ENCODE results near the gene TMED8. TPM values are rescaled to one million over a fixed set of nuclear protein-coding genes. Genes with fewer than 3 reads are reported as not detected.
"Not testable (repeated sequence)": the region's sequence is repeated elsewhere in the genome, so short reads cannot be mapped to it uniquely, and the experiment has no call there.

TMED8 gene
- total and polyA plus RNA-seq, 2 of the 13 experiments (the other 11 are each of a cell fraction or from before 2014, with no cell fraction given): 6.0 to 11.7 TPM

GRCh38 chr14:77416836-77417235 is 39.9 kb upstream of the TMED8 start:
- TF ChIP-seq SIN3B (IDR thresholded peaks at IDR 0.05; ENCODE audit: low read length): no peak
- TF ChIP-seq SNRNP70 (IDR thresholded peaks at IDR 0.05; ENCODE audit: low read depth, low read length): no peak
- no peak for TF ChIP-seq SMC3 (IDR thresholded peaks at IDR 0.05; ENCODE audit: low read length)
- TF ChIP-seq TBX3 (IDR thresholded peaks at IDR 0.05; ENCODE audit: borderline replicate concordance): no peak
- no peak for TF ChIP-seq ZBTB39 (CRISPR knock-in tag; IDR thresholded peaks at IDR 0.05)
- TF ChIP-seq ZNF558 (CRISPR knock-in tag; IDR thresholded peaks at IDR 0.05; ENCODE audit: borderline replicate concordance): no peak
- TF ChIP-seq ZNF776 (CRISPR knock-in tag; IDR thresholded peaks at IDR 0.05): no peak
- TF ChIP-seq SP1 (IDR thresholded peaks at IDR 0.05): no peak
- no peak for TF ChIP-seq SP1 (CRISPR knock-in tag; IDR thresholded peaks at IDR 0.05)
- no peak for TF ChIP-seq MYC (CRISPR knock-in tag; IDR thresholded peaks at IDR 0.05; ENCODE audit: borderline replicate concordance)
- no peak for TF ChIP-seq SMARCE1 (IDR thresholded peaks at IDR 0.05; ENCODE audit: borderline replicate concordance)
- Histone ChIP-seq H2AFZ (ENCODE audit: low read length) (no peak overlapping the region), H4K20me1 (ENCODE audit: insufficient read depth, low read length) (no peaks in the 10 kb centered on the region), H3K79me2 (ENCODE audit: insufficient read depth, low read length) (no peaks in the 10 kb centered on the region), H3K4me2 (ENCODE audit: low read depth, low read length) (no peak overlapping the region), H3K9me3 (ENCODE audit: low read length) (peaks cover 14% of the 10 kb centered on the region), H3K4me3 (replicated peaks in 1 of 3; ENCODE audit: insufficient read depth in 1 of 3, low read depth in 2 of 3, low read length in 3 of 3) (no peak overlapping the region), H3K27ac (ENCODE audit: extremely low read length, insufficient read depth, low read length) (no peak overlapping the region), H3K4me1 (ENCODE audit: insufficient read depth, low read length) (no peaks in the 10 kb centered on the region), H3K36me3 (replicated peaks in 1 of 2; ENCODE audit: control insufficient read depth in 1 of 2, insufficient read depth in 2 of 2, low read length in 2 of 2) (no peaks in the 10 kb centered on the region), H3K27me3 (ENCODE audit: control insufficient read depth in 1 of 2, insufficient read depth in 2 of 2, low read length in 2 of 2) (no peaks in the 10 kb centered on the region), H3K9ac (ENCODE audit: insufficient read depth, low read depth, low read length) (no peak overlapping the region)
- no peak for FAIRE-seq
- intact Hi-C loops (cut with micrococcal nuclease; ENCODE audit: unreplicated experiment): no loop called here
- ATAC-seq: no peak
- BruUV-seq (replicated peaks): TSS peak; percentile 45
- DNase-seq (ENCODE audit: low spot score): no peak
- 91% methylated on average over 4 of the region's 8 CpGs for WGBS (ENCODE audit: low lambda C conversion rate)
- ChIA-PET POLR2A (no interaction called here), CTCF (ENCODE audit: low intra/inter-chr PET ratio, low total read pairs) (no interaction called here)
- in situ Hi-C loops (cut with HindIII; ENCODE audit: extremely low pct_ligation_motif_present, low pct_unique_long_range_greater_than_20kb): loop anchor here (10.0 kb wide), 1 partner anchor 112 kb away; no protein-coding TSS in a partner anchor

DNA sequence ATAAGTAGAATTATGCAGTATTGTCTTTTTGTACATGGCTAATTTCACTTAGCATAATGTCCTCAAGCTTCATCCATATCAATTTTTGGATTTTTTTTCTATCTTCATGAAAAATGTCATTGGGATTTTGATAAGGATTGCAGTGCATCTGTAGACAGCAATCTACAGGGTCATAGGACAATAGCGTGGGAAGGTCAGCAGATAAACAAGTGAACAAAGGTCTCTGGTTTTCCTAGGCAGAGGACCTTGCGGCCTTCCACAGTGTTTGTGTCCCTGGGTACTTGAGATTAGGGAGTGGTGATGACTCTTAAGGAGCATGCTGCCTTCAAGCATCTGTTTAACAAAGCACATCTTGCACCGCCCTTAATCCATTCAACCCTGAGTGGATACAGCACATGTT is 39.2 kb upstream of the TMED8 start:
- H3K4me1 ChIP-seq (ENCODE audit: insufficient read depth, low read length); FAIRE-seq; H3K36me3 ChIP-seq (replicated peaks in 1 of 2; ENCODE audit: control insufficient read depth in 1 of 2, insufficient read depth in 2 of 2, low read length in 2 of 2); H3K27ac ChIP-seq (ENCODE audit: extremely low read length, insufficient read depth, low read length); H3K4me3 ChIP-seq (replicated peaks in 1 of 3; ENCODE audit: insufficient read depth in 1 of 3, low read depth in 2 of 3, low read length in 3 of 3); H3K79me2 ChIP-seq (ENCODE audit: insufficient read depth, low read length); DNase-seq (ENCODE audit: low spot score); CTCF ChIA-PET (ENCODE audit: low intra/inter-chr PET ratio, low total read pairs); ATAC-seq; intact Hi-C loops (cut with micrococcal nuclease; ENCODE audit: unreplicated experiment); POLR2A ChIA-PET; H3K27me3 ChIP-seq (ENCODE audit: control insufficient read depth in 1 of 2, insufficient read depth in 2 of 2, low read length in 2 of 2); H4K20me1 ChIP-seq (ENCODE audit: insufficient read depth, low read length); H3K9ac ChIP-seq (ENCODE audit: insufficient read depth, low read depth, low read length); BruUV-seq (replicated peaks); H2AFZ ChIP-seq (ENCODE audit: low read length); H3K4me2 ChIP-seq (ENCODE audit: low read depth, low read length): not testable (repeated sequence)
- in situ Hi-C loops (cut with HindIII; ENCODE audit: extremely low pct_ligation_motif_present, low pct_unique_long_range_greater_than_20kb): loop anchor here (10.0 kb wide), 1 partner anchor 111 kb away; no protein-coding TSS in a partner anchor
- peaks cover 14% of the 10 kb centered on the region for H3K9me3 ChIP-seq (ENCODE audit: low read length)
- 57% methylated on average over 2 of the region's 3 CpGs for WGBS (ENCODE audit: low lambda C conversion rate)

GRCh38 chr14:77415403-77416030 is 38.6 kb upstream of the TMED8 start:
- H4K20me1 ChIP-seq (ENCODE audit: insufficient read depth, low read length); H3K4me1 ChIP-seq (ENCODE audit: insufficient read depth, low read length); BruUV-seq (replicated peaks); H3K27me3 ChIP-seq (ENCODE audit: control insufficient read depth in 1 of 2, insufficient read depth in 2 of 2, low read length in 2 of 2); H3K27ac ChIP-seq (ENCODE audit: extremely low read length, insufficient read depth, low read length); H2AFZ ChIP-seq (ENCODE audit: low read length); H3K9ac ChIP-seq (ENCODE audit: insufficient read depth, low read depth, low read length); ATAC-seq; H3K4me3 ChIP-seq (replicated peaks in 1 of 3; ENCODE audit: insufficient read depth in 1 of 3, low read depth in 2 of 3, low read length in 3 of 3); FAIRE-seq; CTCF ChIA-PET (ENCODE audit: low intra/inter-chr PET ratio, low total read pairs); H3K4me2 ChIP-seq (ENCODE audit: low read depth, low read length); H3K79me2 ChIP-seq (ENCODE audit: insufficient read depth, low read length); POLR2A ChIA-PET; DNase-seq (ENCODE audit: low spot score); H3K36me3 ChIP-seq (replicated peaks in 1 of 2; ENCODE audit: control insufficient read depth in 1 of 2, insufficient read depth in 2 of 2, low read length in 2 of 2); intact Hi-C loops (cut with micrococcal nuclease; ENCODE audit: unreplicated experiment): not testable (repeated sequence)
- in situ Hi-C loops (cut with HindIII; ENCODE audit: extremely low pct_ligation_motif_present, low pct_unique_long_range_greater_than_20kb): loop anchor here (10.0 kb wide), 1 partner anchor 111 kb away; no protein-coding TSS in a partner anchor
- H3K9me3 ChIP-seq (ENCODE audit: low read length): peaks cover 14% of the 10 kb centered on the region
- WGBS (ENCODE audit: low lambda C conversion rate): 86% methylated on average over 10 of the region's 10 CpGs
